Measurements from ENCODE around the gene MPHOSPH10. TPM values are rescaled to one million over a fixed set of nuclear protein-coding genes. Genes with fewer than 3 reads are reported as not detected.
"Not testable (repeated sequence)": the region's sequence is repeated elsewhere in the genome, so short reads cannot be mapped to it uniquely, and the experiment has no call there.

The MPHOSPH10 gene
- polyA plus RNA-seq, 4 donors, result 14.3 to 31.2 (median 18.5) TPM

DNA sequence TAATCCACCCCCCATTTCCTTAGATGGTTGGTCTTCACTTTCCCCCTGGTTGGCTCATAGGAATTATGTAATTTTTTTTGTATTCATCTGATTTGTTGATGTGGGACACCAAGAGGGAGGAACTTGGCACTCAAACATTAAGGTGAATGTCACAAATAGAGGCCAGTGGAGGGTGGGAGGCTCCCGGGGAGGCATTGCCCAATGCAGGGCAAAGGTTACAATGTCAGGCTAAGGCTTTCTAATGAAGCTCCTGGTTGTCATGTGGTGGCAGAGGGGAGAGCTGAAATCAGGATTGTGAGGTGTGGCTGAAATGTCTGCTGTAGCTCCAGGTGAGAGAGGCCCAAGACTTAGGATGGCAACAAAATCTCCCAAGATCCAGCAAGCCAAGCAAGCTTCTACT is 42.7 kb downstream of the MPHOSPH10 start:
- Histone ChIP-seq H3K4me3 (ENCODE audit: low read depth in 1 of 3, low read length in 3 of 3) (no peak overlapping the region), H3K36me3 (ENCODE audit: control insufficient read depth in 3 of 3, insufficient read depth in 2 of 3, low read depth in 1 of 3, low read length in 3 of 3) (no peaks in the 10 kb centered on the region), H3K9me3 (ENCODE audit: control insufficient read depth in 2 of 2, insufficient read depth in 1 of 2, low read depth in 1 of 2, low read length in 1 of 2) (no peaks in the 10 kb centered on the region), H3K27ac (ENCODE audit: low read depth in 1 of 3, low read length in 2 of 3) (no peak overlapping the region), H3K27me3 (ENCODE audit: control insufficient read depth in 3 of 3, insufficient read depth in 3 of 3, low read length in 3 of 3) (no peaks in the 10 kb centered on the region), H3K4me1 (ENCODE audit: control insufficient read depth in 3 of 3, insufficient read depth in 2 of 3, low read depth in 1 of 3, low read length in 2 of 3) (no peaks in the 10 kb centered on the region)
- FAIRE-seq, result no peak
- 21 to 54% (median 27%) methylated on average over 1 of the region's 1 CpG for WGBS, 3 donors
- DNase-seq, result peak in 1 of 2 donors; percentile 34

GRCh38 chr2:71174207-71174606 is 43.8 kb downstream of the MPHOSPH10 start:
- WGBS, 3 donors, result 66 to 71% (median 66%) methylated on average over 3 of the region's 3 CpGs
- Histone ChIP-seq H3K36me3 (ENCODE audit: control insufficient read depth in 3 of 3, insufficient read depth in 2 of 3, low read depth in 1 of 3, low read length in 3 of 3) (no peaks in the 10 kb centered on the region), H3K27ac (ENCODE audit: low read depth in 1 of 3, low read length in 2 of 3) (no peak overlapping the region), H3K4me1 (ENCODE audit: control insufficient read depth in 3 of 3, insufficient read depth in 2 of 3, low read depth in 1 of 3, low read length in 2 of 3) (no peaks in the 10 kb centered on the region), H3K4me3 (ENCODE audit: low read depth in 1 of 3, low read length in 3 of 3) (no peak overlapping the region), H3K9me3 (ENCODE audit: control insufficient read depth in 2 of 2, insufficient read depth in 1 of 2, low read depth in 1 of 2, low read length in 1 of 2) (no peaks in the 10 kb centered on the region), H3K27me3 (ENCODE audit: control insufficient read depth in 3 of 3, insufficient read depth in 3 of 3, low read length in 3 of 3) (no peaks in the 10 kb centered on the region)
- FAIRE-seq (no peak), DNase-seq (no peak)

DNA sequence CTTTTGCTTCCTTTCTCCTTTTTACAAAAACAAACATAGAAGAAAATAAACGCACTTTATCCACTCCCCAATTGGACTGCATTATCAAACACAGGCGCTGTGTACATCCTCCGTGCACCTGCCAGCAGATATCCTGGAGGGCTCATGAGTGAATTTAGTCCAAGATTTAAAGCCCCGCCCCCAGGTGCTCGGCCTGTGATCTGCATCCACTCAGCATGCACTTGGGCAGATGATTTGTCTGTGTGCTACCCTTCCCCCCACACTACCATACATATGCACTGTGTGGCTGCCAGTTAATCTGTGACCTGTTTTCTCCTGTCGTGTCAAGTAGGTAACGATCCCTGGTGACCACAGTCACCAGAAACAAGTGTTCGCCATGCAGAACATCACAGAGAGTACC is 48.4 kb downstream of the MPHOSPH10 start:
- not testable (repeated sequence) for H3K36me3 ChIP-seq (ENCODE audit: control insufficient read depth in 3 of 3, insufficient read depth in 2 of 3, low read depth in 1 of 3, low read length in 3 of 3); H3K9me3 ChIP-seq (ENCODE audit: control insufficient read depth in 2 of 2, insufficient read depth in 1 of 2, low read depth in 1 of 2, low read length in 1 of 2); H3K27ac ChIP-seq (ENCODE audit: low read depth in 1 of 3, low read length in 2 of 3); H3K4me1 ChIP-seq (ENCODE audit: control insufficient read depth in 3 of 3, insufficient read depth in 2 of 3, low read depth in 1 of 3, low read length in 2 of 3); H3K4me3 ChIP-seq (ENCODE audit: low read depth in 1 of 3, low read length in 3 of 3); DNase-seq; H3K27me3 ChIP-seq (ENCODE audit: control insufficient read depth in 3 of 3, insufficient read depth in 3 of 3, low read length in 3 of 3); FAIRE-seq
- 48 to 78% (median 70%) methylated on average over 8 of the region's 8 CpGs for WGBS, 3 donors

DNA sequence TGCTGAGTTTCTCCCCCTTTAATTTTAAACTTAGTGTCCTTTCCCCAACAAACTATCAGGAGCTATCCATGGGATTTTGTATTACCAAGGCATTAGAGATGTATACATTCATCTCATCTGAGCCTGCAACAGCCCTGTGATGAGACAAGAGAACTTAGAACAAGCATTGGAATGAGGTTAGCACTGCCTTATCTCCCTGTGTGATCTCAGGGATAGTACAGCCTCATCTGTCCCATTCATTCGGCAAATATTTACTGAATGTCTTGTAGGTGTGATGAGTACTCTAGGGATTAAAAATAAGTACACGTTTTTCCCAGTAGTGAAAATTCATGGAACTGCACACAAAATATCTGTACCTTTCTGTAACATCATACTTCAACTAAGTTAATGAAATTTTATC is 50.9 kb downstream of the MPHOSPH10 start:
- Histone ChIP-seq H3K9me3 (ENCODE audit: control insufficient read depth in 2 of 2, insufficient read depth in 1 of 2, low read depth in 1 of 2, low read length in 1 of 2) (no peaks in the 10 kb centered on the region), H3K4me3 (ENCODE audit: low read depth in 1 of 3, low read length in 3 of 3) (no peak overlapping the region), H3K27me3 (ENCODE audit: control insufficient read depth in 3 of 3, insufficient read depth in 3 of 3, low read length in 3 of 3) (no peaks in the 10 kb centered on the region), H3K4me1 (ENCODE audit: control insufficient read depth in 3 of 3, insufficient read depth in 2 of 3, low read depth in 1 of 3, low read length in 2 of 3) (no peaks in the 10 kb centered on the region), H3K36me3 (ENCODE audit: control insufficient read depth in 3 of 3, insufficient read depth in 2 of 3, low read depth in 1 of 3, low read length in 3 of 3) (no peaks in the 10 kb centered on the region), H3K27ac (ENCODE audit: low read depth in 1 of 3, low read length in 2 of 3) (no peak overlapping the region)
- DNase-seq (no peak), FAIRE-seq (no peak)
- WGBS, 3 donors, result 72 to 79% (median 73%) methylated on average over 2 of the region's 2 CpGs

DNA sequence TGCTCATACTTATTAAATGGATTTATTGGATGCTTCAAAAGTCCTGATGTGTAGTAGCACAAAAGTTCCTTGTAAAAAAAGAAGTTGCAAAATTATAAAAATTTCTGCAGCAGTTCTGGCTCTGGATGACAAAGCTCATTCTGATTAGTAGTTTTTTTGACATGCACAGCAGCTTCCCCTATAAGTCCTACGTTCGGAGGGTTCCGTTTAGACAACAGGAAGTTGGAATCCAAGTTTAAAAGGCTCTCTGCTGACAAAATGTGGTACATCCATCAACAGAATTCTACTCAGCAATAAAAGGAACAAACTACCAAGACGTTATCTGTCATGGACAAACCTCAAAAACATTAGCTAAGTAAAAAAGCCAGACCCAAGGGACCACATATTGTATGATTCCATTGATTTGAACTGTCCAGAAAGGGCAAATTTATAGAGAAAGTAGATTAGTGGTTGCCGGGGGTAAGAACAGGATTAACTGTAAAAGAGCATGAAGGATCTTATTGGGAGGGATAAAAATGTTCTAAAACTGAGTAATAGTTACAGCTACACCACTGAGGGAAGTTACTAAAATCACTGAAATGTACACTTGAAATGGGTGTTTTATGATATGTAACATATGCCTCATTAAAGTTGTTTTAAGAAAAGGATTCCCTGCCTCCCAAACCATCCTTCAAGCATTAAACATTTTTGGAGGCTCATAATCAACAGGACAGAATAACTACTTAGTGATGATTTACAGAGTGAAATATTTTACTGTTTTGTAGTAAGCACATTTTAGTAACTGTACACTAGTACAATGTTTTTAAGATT is 53.1 kb downstream of the MPHOSPH10 start:
- DNase-seq; H3K4me1 ChIP-seq (ENCODE audit: control insufficient read depth in 3 of 3, insufficient read depth in 2 of 3, low read depth in 1 of 3, low read length in 2 of 3); H3K36me3 ChIP-seq (ENCODE audit: control insufficient read depth in 3 of 3, insufficient read depth in 2 of 3, low read depth in 1 of 3, low read length in 3 of 3); H3K27ac ChIP-seq (ENCODE audit: low read depth in 1 of 3, low read length in 2 of 3); FAIRE-seq; H3K27me3 ChIP-seq (ENCODE audit: control insufficient read depth in 3 of 3, insufficient read depth in 3 of 3, low read length in 3 of 3); H3K9me3 ChIP-seq (ENCODE audit: control insufficient read depth in 2 of 2, insufficient read depth in 1 of 2, low read depth in 1 of 2, low read length in 1 of 2); H3K4me3 ChIP-seq (ENCODE audit: low read depth in 1 of 3, low read length in 3 of 3): not testable (repeated sequence)
- 24 to 72% (median 49%) methylated on average over 2 of the region's 5 CpGs for WGBS, 3 donors

DNA sequence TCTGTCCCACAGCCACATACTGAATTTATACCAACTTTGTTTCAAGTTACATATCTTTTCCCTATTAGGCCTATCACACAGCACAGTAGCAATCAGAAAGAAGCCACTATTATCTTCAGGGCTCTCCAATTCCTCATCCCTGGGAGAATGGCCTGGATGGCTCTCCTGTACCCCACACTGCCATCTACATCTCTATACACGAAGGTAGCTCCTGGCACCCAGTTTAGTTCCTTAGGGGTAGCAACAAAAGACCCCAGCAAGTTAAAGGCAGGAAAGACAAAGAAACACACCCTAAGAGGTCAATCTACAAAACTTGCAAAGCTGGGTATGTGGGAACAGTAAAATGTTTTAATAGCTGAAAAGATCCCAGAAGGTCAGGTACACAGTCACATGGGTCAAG is 56.5 kb downstream of the MPHOSPH10 start:
- H3K4me1 ChIP-seq (ENCODE audit: control insufficient read depth in 3 of 3, insufficient read depth in 2 of 3, low read depth in 1 of 3, low read length in 2 of 3), result no peaks in the 10 kb centered on the region
- no peaks in the 10 kb centered on the region for H3K9me3 ChIP-seq (ENCODE audit: control insufficient read depth in 2 of 2, insufficient read depth in 1 of 2, low read depth in 1 of 2, low read length in 1 of 2)
- no peaks in the 10 kb centered on the region for H3K27me3 ChIP-seq (ENCODE audit: control insufficient read depth in 3 of 3, insufficient read depth in 3 of 3, low read length in 3 of 3)
- WGBS, 3 donors, result 73 to 79% (median 77%) methylated on average over 1 of the region's 1 CpG
- no peak overlapping the region for H3K4me3 ChIP-seq (ENCODE audit: low read depth in 1 of 3, low read length in 3 of 3)
- FAIRE-seq (no peak), DNase-seq (no peak)
- H3K27ac ChIP-seq (ENCODE audit: low read depth in 1 of 3, low read length in 2 of 3), result no peak overlapping the region
- no peaks in the 10 kb centered on the region for H3K36me3 ChIP-seq (ENCODE audit: control insufficient read depth in 3 of 3, insufficient read depth in 2 of 3, low read depth in 1 of 3, low read length in 3 of 3)

DNA sequence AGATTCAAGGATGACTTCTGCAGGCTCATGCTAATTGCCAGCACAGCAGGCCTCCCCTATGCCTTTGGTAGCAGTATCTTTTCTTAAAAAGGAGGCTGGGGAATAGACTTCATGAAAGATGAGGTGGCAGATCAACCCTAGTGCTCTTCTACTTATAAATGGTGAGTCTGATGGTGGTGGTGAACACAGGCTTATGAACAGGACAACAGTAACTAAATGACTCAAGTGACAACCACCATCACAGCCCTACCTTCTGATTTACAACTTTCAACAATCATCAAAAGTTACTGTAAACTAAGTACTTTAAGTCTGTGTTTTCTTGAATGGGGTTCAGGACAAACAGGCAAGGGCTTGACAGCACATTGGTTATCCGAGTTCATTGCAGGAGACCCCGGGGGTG is 57.2 kb downstream of the MPHOSPH10 start:
- H3K4me3 ChIP-seq (ENCODE audit: low read depth in 1 of 3, low read length in 3 of 3), result no peak overlapping the region
- H3K27me3 ChIP-seq (ENCODE audit: control insufficient read depth in 3 of 3, insufficient read depth in 3 of 3, low read length in 3 of 3), result no peaks in the 10 kb centered on the region
- H3K27ac ChIP-seq (ENCODE audit: low read depth in 1 of 3, low read length in 2 of 3), result no peak overlapping the region
- H3K36me3 ChIP-seq (ENCODE audit: control insufficient read depth in 3 of 3, insufficient read depth in 2 of 3, low read depth in 1 of 3, low read length in 3 of 3), result no peaks in the 10 kb centered on the region
- no peaks in the 10 kb centered on the region for H3K4me1 ChIP-seq (ENCODE audit: control insufficient read depth in 3 of 3, insufficient read depth in 2 of 3, low read depth in 1 of 3, low read length in 2 of 3)
- no peaks in the 10 kb centered on the region for H3K9me3 ChIP-seq (ENCODE audit: control insufficient read depth in 2 of 2, insufficient read depth in 1 of 2, low read depth in 1 of 2, low read length in 1 of 2)
- DNase-seq, result no peak
- 75 to 82% (median 77%) methylated on average over 2 of the region's 2 CpGs for WGBS, 3 donors
- FAIRE-seq, result no peak

- Histone ChIP-seq H3K27me3 (ENCODE audit: control insufficient read depth in 3 of 3, insufficient read depth in 3 of 3, low read length in 3 of 3) (no peaks in the 10 kb centered on the region), H3K9me3 (ENCODE audit: control insufficient read depth in 2 of 2, insufficient read depth in 1 of 2, low read depth in 1 of 2, low read length in 1 of 2) (no peaks in the 10 kb centered on the region), H3K4me1 (ENCODE audit: control insufficient read depth in 3 of 3, insufficient read depth in 2 of 3, low read depth in 1 of 3, low read length in 2 of 3) (no peaks in the 10 kb centered on the region), H3K4me3 (ENCODE audit: low read depth in 1 of 3, low read length in 3 of 3) (no peak overlapping the region), H3K27ac (ENCODE audit: low read depth in 1 of 3, low read length in 2 of 3) (no peak overlapping the region), H3K36me3 (ENCODE audit: control insufficient read depth in 3 of 3, insufficient read depth in 2 of 3, low read depth in 1 of 3, low read length in 3 of 3) (no peaks in the 10 kb centered on the region)
- WGBS, 3 donors, result 81 to 87% (median 83%) methylated on average over 3 of the region's 3 CpGs
- FAIRE-seq, result no peak
- DNase-seq, result no peak
Measured at GRCh38 chr2:71190656-71191569, 60.5 kb downstream of the MPHOSPH10 start.

Data from small intestine (tissue), 7 donors.